Measurements from ENCODE around the gene ZNF175. TPM values are rescaled to one million over a fixed set of nuclear protein-coding genes. Genes with fewer than 3 reads are reported as not detected.

The ZNF175 gene
- total and polyA plus RNA-seq, 9 of the 15 experiments (the other 6 are each of a cell fraction or from before 2014, with no cell fraction given): 3.7 to 37.9 (median 14.0) TPM

GRCh38 chr19:51552996-51553725 is 17.9 kb upstream of the ZNF175 start (continued):
- TF ChIP-seq, protein P1, sequence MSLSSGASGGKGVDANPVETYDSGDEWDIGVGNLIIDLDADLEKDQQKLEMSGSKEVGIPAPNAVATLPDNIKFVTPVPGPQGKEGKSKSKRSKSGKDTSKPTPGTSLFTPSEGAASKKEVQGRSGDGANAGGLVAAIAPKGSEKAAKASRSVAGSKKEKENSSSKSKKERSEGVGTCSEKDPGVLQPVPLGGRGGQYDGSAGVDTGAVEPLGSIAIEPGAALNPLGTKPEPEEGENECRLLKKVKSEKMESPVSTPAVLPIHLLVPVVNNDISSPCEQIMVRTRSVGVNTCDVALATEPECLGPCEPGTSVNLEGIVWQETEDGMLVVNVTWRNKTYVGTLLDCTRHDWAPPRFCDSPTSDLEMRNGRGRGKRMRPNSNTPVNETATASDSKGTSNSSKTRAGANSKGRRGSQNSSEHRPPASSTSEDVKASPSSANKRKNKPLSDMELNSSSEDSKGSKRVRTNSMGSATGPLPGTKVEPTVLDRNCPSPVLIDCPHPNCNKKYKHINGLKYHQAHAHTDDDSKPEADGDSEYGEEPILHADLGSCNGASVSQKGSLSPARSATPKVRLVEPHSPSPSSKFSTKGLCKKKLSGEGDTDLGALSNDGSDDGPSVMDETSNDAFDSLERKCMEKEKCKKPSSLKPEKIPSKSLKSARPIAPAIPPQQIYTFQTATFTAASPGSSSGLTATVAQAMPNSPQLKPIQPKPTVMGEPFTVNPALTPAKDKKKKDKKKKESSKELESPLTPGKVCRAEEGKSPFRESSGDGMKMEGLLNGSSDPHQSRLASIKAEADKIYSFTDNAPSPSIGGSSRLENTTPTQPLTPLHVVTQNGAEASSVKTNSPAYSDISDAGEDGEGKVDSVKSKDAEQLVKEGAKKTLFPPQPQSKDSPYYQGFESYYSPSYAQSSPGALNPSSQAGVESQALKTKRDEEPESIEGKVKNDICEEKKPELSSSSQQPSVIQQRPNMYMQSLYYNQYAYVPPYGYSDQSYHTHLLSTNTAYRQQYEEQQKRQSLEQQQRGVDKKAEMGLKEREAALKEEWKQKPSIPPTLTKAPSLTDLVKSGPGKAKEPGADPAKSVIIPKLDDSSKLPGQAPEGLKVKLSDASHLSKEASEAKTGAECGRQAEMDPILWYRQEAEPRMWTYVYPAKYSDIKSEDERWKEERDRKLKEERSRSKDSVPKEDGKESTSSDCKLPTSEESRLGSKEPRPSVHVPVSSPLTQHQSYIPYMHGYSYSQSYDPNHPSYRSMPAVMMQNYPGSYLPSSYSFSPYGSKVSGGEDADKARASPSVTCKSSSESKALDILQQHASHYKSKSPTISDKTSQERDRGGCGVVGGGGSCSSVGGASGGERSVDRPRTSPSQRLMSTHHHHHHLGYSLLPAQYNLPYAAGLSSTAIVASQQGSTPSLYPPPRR (CRISPR knock-in tag; IDR thresholded peaks at IDR 0.05; ENCODE audit: borderline replicate concordance): peak; percentile 84; the same call in 1 of the 2 replicates
- TF ChIP-seq MAFG (tag; conservative IDR thresholded peaks at IDR 0.05) (peak; percentile 86), CEBPG (CRISPR knock-in tag; IDR thresholded peaks at IDR 0.05) (no peak), CEBPG (tag; conservative IDR thresholded peaks at IDR 0.05 in 1 of 2, IDR thresholded peaks at IDR 0.05 in 1 of 2) (no peak), ILK (tag; IDR thresholded peaks at IDR 0.05; ENCODE audit: borderline replicate concordance, low read depth) (no peak), TRIM28 (IDR thresholded peaks at IDR 0.05) (peak; percentile 77; the same call in 1 of the 2 replicates), SP2 (IDR thresholded peaks at IDR 0.05; ENCODE audit: extremely low read depth, low read depth, low read length, poor library complexity, severe bottlenecking) (no peak), CBX1 (IDR thresholded peaks at IDR 0.05; ENCODE audit: low read depth) (0 out of 2 replicates have a peak, but pooled peaks have one; percentile 49), MECOM (CRISPR knock-in tag; IDR thresholded peaks at IDR 0.05) (peak; percentile 91), KLF10 (CRISPR knock-in tag; IDR thresholded peaks at IDR 0.05) (no peak), HNRNPLL (IDR thresholded peaks at IDR 0.05; ENCODE audit: low read depth, low read length, poor library complexity, severe bottlenecking) (peak; percentile 77), TAF1 (IDR thresholded peaks at IDR 0.05; ENCODE audit: control insufficient read depth, extremely low read depth, insufficient read depth, low read length, severe bottlenecking) (no peak), ZNF57 (CRISPR knock-in tag; IDR thresholded peaks at IDR 0.05) (no peak), ZNF23 (CRISPR knock-in tag; IDR thresholded peaks at IDR 0.05) (no peak)
- TF ChIP-seq, protein P2, sequence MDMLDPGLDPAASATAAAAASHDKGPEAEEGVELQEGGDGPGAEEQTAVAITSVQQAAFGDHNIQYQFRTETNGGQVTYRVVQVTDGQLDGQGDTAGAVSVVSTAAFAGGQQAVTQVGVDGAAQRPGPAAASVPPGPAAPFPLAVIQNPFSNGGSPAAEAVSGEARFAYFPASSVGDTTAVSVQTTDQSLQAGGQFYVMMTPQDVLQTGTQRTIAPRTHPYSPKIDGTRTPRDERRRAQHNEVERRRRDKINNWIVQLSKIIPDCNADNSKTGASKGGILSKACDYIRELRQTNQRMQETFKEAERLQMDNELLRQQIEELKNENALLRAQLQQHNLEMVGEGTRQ (CRISPR knock-in tag; IDR thresholded peaks at IDR 0.05): no peak

Data from K562 (cell line).